Mammary epithelial cell (primary cell): ENCODE measurements around the gene SIGLEC14.

Experiments used
- CTCF ChIP-seq, 2 donors: IDR thresholded peaks in 1 of 2; conservative IDR thresholded peaks in 1 of 2; 2 replicates each; pipeline ENCODE4 v1.5.1; 2011 to 2012; ENCODE audit warnings: inconsistent platforms in 2 of 2, low read length in 2 of 2, mild to moderate bottlenecking in 2 of 2, control low read depth in 1 of 2, low read depth in 1 of 2; ENCODE audit not compliant: insufficient read depth in 1 of 2; ENCODE audit errors: extremely low read depth in 1 of 2
- EZH2 ChIP-seq: IDR thresholded peaks from 2 replicates; pipeline ENCODE4 v1.6.1; 2012; ENCODE audit warnings: low read length, inconsistent platforms, borderline replicate concordance

- TF ChIP-seq CTCF (conservative IDR thresholded peaks at IDR 0.05 in 1 of 2, IDR thresholded peaks at IDR 0.05 in 1 of 2; ENCODE audit: extremely low read depth in 1 of 2, insufficient read depth in 1 of 2, low read depth in 1 of 2, low read length in 2 of 2) = no peak
- TF ChIP-seq EZH2 = no peak
Observed at GRCh38 chr19:51639916-51640315, 6.7 kb downstream of the SIGLEC14 start.
